NB4 (cell line): ENCODE data around the gene PHOX2B.

ENCODE experiments used
- DNase-seq: peaks from one replicate; pipeline ENCODE4 v3.0.0; 2010; ENCODE audit warnings: low read depth
- H3K4me3 ChIP-seq: one replicate; pipeline ENCODE4 v1.5.1; 2011; ENCODE audit warnings: mild to moderate bottlenecking, low read depth, low read length, moderate library complexity
- MYC ChIP-seq: IDR thresholded peaks from 2 replicates; pipeline ENCODE4 v1.6.1; 2011; ENCODE audit warnings: low read depth, low read length
- POLR2A ChIP-seq: IDR thresholded peaks from 2 replicates; pipeline ENCODE4 v1.6.1; 2011; ENCODE audit warnings: mild to moderate bottlenecking; ENCODE audit not compliant: insufficient read length; ENCODE audit errors: extremely low read depth
- TF ChIP-seq, protein P1 (sequence below): IDR thresholded peaks from one replicate; pipeline ENCODE4 v1.5.1; 2012; ENCODE audit warnings: low read depth, low read length
- TF ChIP-seq, protein P2 (sequence below): IDR thresholded peaks from 2 replicates; pipeline ENCODE4 v1.6.1; 2011; ENCODE audit warnings: low read depth, low read length

Gene PHOX2B

DNA sequence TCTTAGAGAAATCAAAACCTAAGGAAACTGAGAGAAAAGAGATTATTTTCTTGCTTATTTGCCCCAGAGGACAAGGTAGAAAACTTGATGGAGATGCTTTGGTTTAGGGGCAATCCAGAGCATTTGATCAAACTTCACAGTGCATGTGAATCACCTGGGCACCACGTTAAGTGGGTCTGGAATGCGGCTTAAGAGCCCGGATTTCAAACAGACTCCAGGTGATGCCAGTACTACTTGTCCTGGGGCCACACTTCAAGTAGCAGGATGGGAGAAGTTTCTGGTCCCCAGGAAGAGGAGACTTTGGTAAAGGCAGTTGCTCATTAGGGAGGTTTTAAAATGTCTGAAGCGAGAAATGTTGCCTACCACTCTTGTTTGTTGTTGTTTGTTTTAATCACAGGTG lies 51.8 kb downstream of the PHOX2B start:
- TF ChIP-seq POLR2A, result no peak
- H3K4me3 ChIP-seq, result no peak overlapping the region
- no peak for DNase-seq

DNA sequence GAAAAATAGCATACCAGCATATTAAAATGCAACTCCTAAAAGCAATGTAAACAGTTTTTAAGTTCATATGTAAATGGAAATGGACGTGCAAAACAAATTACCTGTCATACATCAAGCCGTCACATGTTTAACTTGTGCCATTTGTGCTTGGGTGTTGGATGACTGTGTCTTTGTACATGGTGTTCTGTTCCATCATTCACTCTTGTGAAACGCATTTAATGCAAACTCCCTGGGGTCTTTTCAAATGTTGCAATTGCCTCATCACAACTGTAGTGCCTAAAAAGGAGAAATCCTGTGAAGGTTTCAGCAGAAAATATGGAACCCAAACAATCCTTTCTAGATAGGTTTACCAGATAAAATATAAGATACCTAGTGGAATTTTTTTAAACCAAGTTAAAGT lies 52.4 kb downstream of the PHOX2B start:
- peak; percentile 87 for DNase-seq
- no peak for TF ChIP-seq MYC
- TF ChIP-seq POLR2A, result no peak
- TF ChIP-seq, protein P1, sequence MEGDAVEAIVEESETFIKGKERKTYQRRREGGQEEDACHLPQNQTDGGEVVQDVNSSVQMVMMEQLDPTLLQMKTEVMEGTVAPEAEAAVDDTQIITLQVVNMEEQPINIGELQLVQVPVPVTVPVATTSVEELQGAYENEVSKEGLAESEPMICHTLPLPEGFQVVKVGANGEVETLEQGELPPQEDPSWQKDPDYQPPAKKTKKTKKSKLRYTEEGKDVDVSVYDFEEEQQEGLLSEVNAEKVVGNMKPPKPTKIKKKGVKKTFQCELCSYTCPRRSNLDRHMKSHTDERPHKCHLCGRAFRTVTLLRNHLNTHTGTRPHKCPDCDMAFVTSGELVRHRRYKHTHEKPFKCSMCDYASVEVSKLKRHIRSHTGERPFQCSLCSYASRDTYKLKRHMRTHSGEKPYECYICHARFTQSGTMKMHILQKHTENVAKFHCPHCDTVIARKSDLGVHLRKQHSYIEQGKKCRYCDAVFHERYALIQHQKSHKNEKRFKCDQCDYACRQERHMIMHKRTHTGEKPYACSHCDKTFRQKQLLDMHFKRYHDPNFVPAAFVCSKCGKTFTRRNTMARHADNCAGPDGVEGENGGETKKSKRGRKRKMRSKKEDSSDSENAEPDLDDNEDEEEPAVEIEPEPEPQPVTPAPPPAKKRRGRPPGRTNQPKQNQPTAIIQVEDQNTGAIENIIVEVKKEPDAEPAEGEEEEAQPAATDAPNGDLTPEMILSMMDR, result no peak
- TF ChIP-seq, protein P2, sequence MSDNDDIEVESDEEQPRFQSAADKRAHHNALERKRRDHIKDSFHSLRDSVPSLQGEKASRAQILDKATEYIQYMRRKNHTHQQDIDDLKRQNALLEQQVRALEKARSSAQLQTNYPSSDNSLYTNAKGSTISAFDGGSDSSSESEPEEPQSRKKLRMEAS, result no peak
- H3K4me3 ChIP-seq, result no peak overlapping the region
